Measurements from ENCODE around the gene ATF3.

- TF ChIP-seq CTCF (IDR thresholded peaks at IDR 0.05; ENCODE audit: borderline replicate concordance, extremely low read depth, low read length, poor library complexity, severe bottlenecking) (no peak), EZH2 (IDR thresholded peaks at IDR 0.05; ENCODE audit: borderline replicate concordance, low read depth, low read length, severe bottlenecking) (no peak)
Measured at GRCh38 chr1:212666116-212666775, 57.7 kb downstream of the ATF3 start.
